H9 (cell line): ENCODE data around the gene PDE1A. TPM values are rescaled to one million over a fixed set of nuclear protein-coding genes. Genes with fewer than 3 reads are reported as not detected.

Source experiments
- DNase-seq: peaks from one replicate; pipeline ENCODE4 v3.0.0-alpha.2; 2017
- H2AFZ ChIP-seq: one replicate; pipeline ENCODE4 v1.6.1; 2013; ENCODE audit warnings: mild to moderate bottlenecking, low read length, control low read depth, moderate library complexity
- H2AK5ac ChIP-seq: 2 replicates; pipeline ENCODE4 v1.6.1; 2013; ENCODE audit warnings: low read length, control low read depth, mixed read lengths; ENCODE audit not compliant: insufficient read length
- H2BK120ac ChIP-seq: one replicate; pipeline ENCODE4 v1.6.1; 2013; ENCODE audit warnings: low read depth, mild to moderate bottlenecking, low read length, control low read depth, inconsistent platforms; ENCODE audit not compliant: poor library complexity, severe bottlenecking
- H2BK12ac ChIP-seq: 2 replicates; pipeline ENCODE4 v1.6.1; 2013; ENCODE audit warnings: low read length, control low read depth, mixed read lengths, low read depth; ENCODE audit not compliant: insufficient read length
- H2BK15ac ChIP-seq: 2 replicates; pipeline ENCODE4 v1.6.1; 2013; ENCODE audit warnings: low read depth, low read length, control low read depth
- H2BK20ac ChIP-seq: one replicate; pipeline ENCODE4 v1.6.1; 2013; ENCODE audit warnings: low read depth, mild to moderate bottlenecking, low read length, control low read depth, inconsistent platforms; ENCODE audit not compliant: poor library complexity, severe bottlenecking
- H2BK5ac ChIP-seq: 2 replicates; pipeline ENCODE4 v1.6.1; 2013; ENCODE audit warnings: low read length, control low read depth, mixed read lengths; ENCODE audit not compliant: insufficient read length
- H3K14ac ChIP-seq: 2 replicates; pipeline ENCODE4 v1.6.1; 2013; ENCODE audit warnings: low read length, control low read depth; ENCODE audit not compliant: insufficient read depth
- H3K18ac ChIP-seq: 2 replicates; pipeline ENCODE4 v1.6.1; 2013; ENCODE audit warnings: low read depth, mild to moderate bottlenecking, mixed read lengths, low read length, control low read depth; ENCODE audit not compliant: insufficient read length
- H3K23ac ChIP-seq: 2 replicates; pipeline ENCODE4 v1.6.1; 2013; ENCODE audit warnings: low read length, control low read depth, mixed read lengths, low read depth; ENCODE audit not compliant: insufficient read length
- H3K23me2 ChIP-seq: 2 replicates; pipeline ENCODE4 v1.6.1; 2013; ENCODE audit warnings: low read depth, mild to moderate bottlenecking, mixed read lengths, low read length, control low read depth; ENCODE audit not compliant: insufficient read length, poor library complexity, severe bottlenecking
- H3K27ac ChIP-seq: 2 replicates; pipeline ENCODE4 v1.5.1; 2013; ENCODE audit warnings: low read length, control low read depth, mixed read lengths, low read depth; ENCODE audit not compliant: insufficient read length
- H3K27me3 ChIP-seq: 2 replicates; pipeline ENCODE4 v1.6.1; 2013; ENCODE audit warnings: low read length, control low read depth, inconsistent platforms; ENCODE audit not compliant: insufficient read depth
- H3K4ac ChIP-seq: 2 replicates; pipeline ENCODE4 v1.6.1; 2013; ENCODE audit warnings: low read depth, mild to moderate bottlenecking, control low read depth, inconsistent platforms, low read length, moderate library complexity
- H3K4me1 ChIP-seq: 2 replicates; pipeline ENCODE4 v1.6.1; 2013; ENCODE audit warnings: low read length, control low read depth, inconsistent platforms; ENCODE audit not compliant: insufficient read depth
- H3K4me2 ChIP-seq: 2 replicates; pipeline ENCODE4 v1.6.1; 2013; ENCODE audit warnings: low read length, control low read depth, mixed read lengths; ENCODE audit not compliant: insufficient read length, insufficient read depth
- H3K56ac ChIP-seq: 2 replicates; pipeline ENCODE4 v1.6.1; 2013; ENCODE audit warnings: low read depth, mild to moderate bottlenecking, mixed read lengths, low read length, control low read depth; ENCODE audit not compliant: insufficient read length
- H3K79me1 ChIP-seq: 2 replicates; pipeline ENCODE4 v1.6.1; 2013; ENCODE audit warnings: low read depth, mild to moderate bottlenecking, moderate library complexity, low read length, control low read depth, inconsistent platforms; ENCODE audit not compliant: insufficient read depth, poor library complexity, severe bottlenecking
- H3K79me2 ChIP-seq: 2 replicates; pipeline ENCODE4 v1.6.1; 2013; ENCODE audit warnings: low read length, control low read depth, inconsistent platforms; ENCODE audit not compliant: insufficient read depth
- H3K9ac ChIP-seq: 2 replicates; pipeline ENCODE4 v1.6.1; 2013; ENCODE audit warnings: low read length, control low read depth, mixed read lengths; ENCODE audit not compliant: insufficient read length; ENCODE audit errors: extremely low read depth
- H3K9me3 ChIP-seq: one replicate; pipeline ENCODE4 v1.6.1; 2013; ENCODE audit warnings: low read depth, low read length, inconsistent platforms; ENCODE audit not compliant: control insufficient read depth
- H3T11ph ChIP-seq: one replicate; pipeline ENCODE4 v1.6.1; 2013; ENCODE audit warnings: mild to moderate bottlenecking, low read length, control low read depth, inconsistent platforms
- H4K20me1 ChIP-seq: one replicate; pipeline ENCODE4 v1.6.1; 2013; ENCODE audit not compliant: control insufficient read depth, insufficient read length, insufficient read depth
- H4K5ac ChIP-seq: 2 replicates; pipeline ENCODE4 v1.6.1; 2013; ENCODE audit warnings: low read depth, mild to moderate bottlenecking, mixed read lengths, low read length, control low read depth; ENCODE audit not compliant: insufficient read length
- H4K8ac ChIP-seq: replicated peaks from 2 replicates; pipeline ENCODE4 v1.6.1; 2013; ENCODE audit warnings: low read length, control low read depth, mixed read lengths, low read depth; ENCODE audit not compliant: insufficient read length
- H4K91ac ChIP-seq: 2 replicates; pipeline ENCODE4 v1.6.1; 2013; ENCODE audit warnings: low read depth, mild to moderate bottlenecking, moderate library complexity, mixed read lengths, low read length, control low read depth; ENCODE audit not compliant: insufficient read length
- H3K27ac Mint-ChIP-seq, 3 experiments: 2 replicates in 2 of 3; 3 replicates in 1 of 3; pipeline ENCODE4 v1.8.0; 2020 to 2021; ENCODE audit warnings: mixed read lengths in 3 of 3, mild to moderate bottlenecking in 1 of 3, moderate library complexity in 1 of 3
- H3K27me3 Mint-ChIP-seq: 2 replicates; pipeline ENCODE4 v1.8.0; 2021; ENCODE audit warnings: low read depth, mild to moderate bottlenecking, moderate library complexity, mixed read lengths
- H3K36me3 Mint-ChIP-seq, 3 experiments: 2 replicates in 2 of 3; 3 replicates in 1 of 3; pipeline ENCODE4 v1.8.0; 2020 to 2021; ENCODE audit warnings: low read depth in 3 of 3, mixed read lengths in 3 of 3; ENCODE audit not compliant: insufficient read depth in 1 of 3
- H3K4me1 Mint-ChIP-seq, 2 experiments: 2 replicates each; pipeline ENCODE4 v1.8.0; 2020; ENCODE audit warnings: mixed read lengths in 2 of 2
- H3K4me3 Mint-ChIP-seq, 2 experiments: 2 replicates in 1 of 2; 3 replicates in 1 of 2; pipeline ENCODE4 v1.8.0; 2020 to 2021; ENCODE audit warnings: mild to moderate bottlenecking in 2 of 2, mixed read lengths in 2 of 2, moderate library complexity in 1 of 2
- H3K9me3 Mint-ChIP-seq, 2 experiments: 2 replicates in 1 of 2; 3 replicates in 1 of 2; pipeline ENCODE4 v1.8.0; 2020; ENCODE audit warnings: mild to moderate bottlenecking in 2 of 2, mixed read lengths in 2 of 2, moderate library complexity in 1 of 2
- CTCF ChIP-seq: fragments of 200-600 bp; sonication (generic); conservative IDR thresholded peaks from 3 replicates; pipeline ENCODE4 v1.8.0; 2021; ENCODE audit warnings: antibody characterized with exemption, mild to moderate bottlenecking
- total RNA-seq: library from RNA; stranded (reverse); gene quantifications from 2 replicates; pipeline ENCODE4 v1.2.1, GENCODE V29; 2021

Gene PDE1A
- total RNA-seq, 1 experiment from 2014 or later: 0.11 TPM

GRCh38 chr2:182368446-182368845 lies 58.4 kb downstream of the PDE1A start:
- Histone ChIP-seq H4K20me1 (no peaks in the 10 kb centered on the region), H3K9me3 (no peaks in the 10 kb centered on the region), H4K8ac (no peak overlapping the region), H3K79me1 (no peaks in the 10 kb centered on the region), H4K5ac (no peak overlapping the region), H3K56ac (no peak overlapping the region), H3T11ph (no peak overlapping the region), H3K23me2 (no peaks in the 10 kb centered on the region), H2AFZ (no peak overlapping the region), H2BK20ac (no peak overlapping the region), H3K4me1 (no peaks in the 10 kb centered on the region), H2BK5ac (no peak overlapping the region), H3K18ac (no peak overlapping the region), H2BK12ac (no peak overlapping the region), H3K9ac (no peak overlapping the region), H3K27ac (no peak overlapping the region), H3K14ac (no peak overlapping the region), H3K23ac (no peak overlapping the region), H3K27me3 (no peaks in the 10 kb centered on the region), H3K4me2 (no peak overlapping the region), H2BK120ac (no peak overlapping the region), H3K4ac (no peak overlapping the region), H3K79me2 (no peaks in the 10 kb centered on the region), H4K91ac (no peak overlapping the region), H2AK5ac (no peak overlapping the region), H2BK15ac (no peak overlapping the region)
- no peaks in the 10 kb centered on the region for H3K36me3 Mint-ChIP-seq
- H3K9me3 Mint-ChIP-seq: no peaks in the 10 kb centered on the region
- DNase-seq: no peak
- no peaks in the 10 kb centered on the region for H3K27me3 Mint-ChIP-seq
- no peaks in the 10 kb centered on the region for H3K4me1 Mint-ChIP-seq
- TF ChIP-seq CTCF: no peak
- H3K4me3 Mint-ChIP-seq: no peak overlapping the region
- H3K27ac Mint-ChIP-seq: no peak overlapping the region
